ENCODE measurements around the gene MESP2.
A peak's percentile ranks its signal among the peaks of the same experiment; 100 is the strongest.

MESP2 gene

DNA sequence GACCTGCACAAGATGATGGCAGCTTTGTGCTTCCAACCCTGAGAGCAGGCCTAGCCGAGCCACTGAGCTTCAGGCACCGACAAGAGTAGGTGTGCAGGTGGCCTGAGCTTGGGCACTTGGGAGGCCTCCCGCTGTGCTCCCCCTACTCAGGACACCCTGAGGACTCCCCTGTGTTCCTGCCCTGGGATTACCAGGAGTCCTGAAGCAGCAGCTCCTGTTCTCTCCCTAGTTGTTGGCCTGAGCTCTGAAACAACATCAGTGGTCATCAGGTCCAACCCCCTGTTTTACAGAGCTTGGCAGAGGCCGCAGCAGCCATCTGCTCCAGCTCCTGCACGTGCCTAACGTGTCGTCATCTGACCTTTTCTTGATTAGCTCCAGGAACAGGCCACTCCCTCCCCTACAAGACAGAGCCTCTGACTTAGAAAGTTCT is 8.0 kb upstream of the MESP2 start:
- no peak overlapping the region for H3K4me3 ChIP-seq (ENCODE audit: low read depth, low read length)
- in situ Hi-C loops (cut with HindIII; ENCODE audit: low sequenced_read_pairs): no loop called here
- no peak for DNase-seq (ENCODE audit: low read depth)
- TF ChIP-seq, protein P1, sequence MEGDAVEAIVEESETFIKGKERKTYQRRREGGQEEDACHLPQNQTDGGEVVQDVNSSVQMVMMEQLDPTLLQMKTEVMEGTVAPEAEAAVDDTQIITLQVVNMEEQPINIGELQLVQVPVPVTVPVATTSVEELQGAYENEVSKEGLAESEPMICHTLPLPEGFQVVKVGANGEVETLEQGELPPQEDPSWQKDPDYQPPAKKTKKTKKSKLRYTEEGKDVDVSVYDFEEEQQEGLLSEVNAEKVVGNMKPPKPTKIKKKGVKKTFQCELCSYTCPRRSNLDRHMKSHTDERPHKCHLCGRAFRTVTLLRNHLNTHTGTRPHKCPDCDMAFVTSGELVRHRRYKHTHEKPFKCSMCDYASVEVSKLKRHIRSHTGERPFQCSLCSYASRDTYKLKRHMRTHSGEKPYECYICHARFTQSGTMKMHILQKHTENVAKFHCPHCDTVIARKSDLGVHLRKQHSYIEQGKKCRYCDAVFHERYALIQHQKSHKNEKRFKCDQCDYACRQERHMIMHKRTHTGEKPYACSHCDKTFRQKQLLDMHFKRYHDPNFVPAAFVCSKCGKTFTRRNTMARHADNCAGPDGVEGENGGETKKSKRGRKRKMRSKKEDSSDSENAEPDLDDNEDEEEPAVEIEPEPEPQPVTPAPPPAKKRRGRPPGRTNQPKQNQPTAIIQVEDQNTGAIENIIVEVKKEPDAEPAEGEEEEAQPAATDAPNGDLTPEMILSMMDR (IDR thresholded peaks at IDR 0.05; ENCODE audit: low read depth, low read length, missing control alignments): no peak

DNA sequence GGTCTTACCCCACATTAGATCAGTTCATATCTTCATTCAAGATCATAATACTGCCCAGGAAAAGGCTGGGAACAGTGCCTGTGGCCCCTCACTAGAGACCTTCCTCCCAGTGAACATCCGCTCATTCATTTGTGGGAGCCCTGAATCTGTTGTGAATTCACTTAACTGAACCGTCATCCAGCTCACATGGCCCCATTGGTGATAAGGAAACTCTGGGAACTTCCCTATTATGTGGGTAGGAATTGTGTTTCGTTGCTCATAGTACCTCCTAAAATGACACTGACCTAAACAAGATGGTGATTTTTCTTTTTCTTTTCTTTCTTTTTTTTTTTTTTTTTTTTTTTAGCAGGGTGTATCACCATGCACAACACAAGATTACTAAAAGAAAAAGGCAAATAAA is 6.8 kb upstream of the MESP2 start:
- no peak for DNase-seq (ENCODE audit: low read depth)
- TF ChIP-seq, protein P1 (IDR thresholded peaks at IDR 0.05; ENCODE audit: low read depth, low read length, missing control alignments): no peak
- in situ Hi-C loops (cut with HindIII; ENCODE audit: low sequenced_read_pairs): no loop called here
- no peak overlapping the region for H3K4me3 ChIP-seq (ENCODE audit: low read depth, low read length)

DNA sequence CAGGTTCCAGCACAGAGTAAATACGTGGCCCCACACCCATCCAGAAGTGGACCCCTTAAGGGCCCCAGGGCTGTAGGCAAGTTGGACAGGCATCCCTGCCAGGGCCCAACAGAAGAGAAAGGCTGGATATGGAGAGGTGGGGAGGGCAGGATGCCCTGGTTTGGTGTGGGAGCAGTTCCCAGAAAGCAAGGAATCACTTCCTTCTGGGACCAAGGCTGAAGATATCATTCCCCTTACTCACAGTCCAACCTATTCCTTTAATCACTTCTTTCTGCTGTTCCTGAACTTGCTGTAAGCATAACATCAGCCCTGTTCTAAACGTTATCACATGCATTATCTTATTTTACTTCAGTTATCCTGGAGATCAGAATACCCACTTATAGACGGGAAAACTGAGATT is 6.1 kb upstream of the MESP2 start:
- no peak overlapping the region for H3K4me3 ChIP-seq (ENCODE audit: low read depth, low read length)
- TF ChIP-seq, protein P1 (IDR thresholded peaks at IDR 0.05; ENCODE audit: low read depth, low read length, missing control alignments): no peak
- in situ Hi-C loops (cut with HindIII; ENCODE audit: low sequenced_read_pairs): loop anchor here (10.0 kb wide), 1 partner anchor 105 kb away; no protein-coding TSS in a partner anchor
- no peak for DNase-seq (ENCODE audit: low read depth)

DNA sequence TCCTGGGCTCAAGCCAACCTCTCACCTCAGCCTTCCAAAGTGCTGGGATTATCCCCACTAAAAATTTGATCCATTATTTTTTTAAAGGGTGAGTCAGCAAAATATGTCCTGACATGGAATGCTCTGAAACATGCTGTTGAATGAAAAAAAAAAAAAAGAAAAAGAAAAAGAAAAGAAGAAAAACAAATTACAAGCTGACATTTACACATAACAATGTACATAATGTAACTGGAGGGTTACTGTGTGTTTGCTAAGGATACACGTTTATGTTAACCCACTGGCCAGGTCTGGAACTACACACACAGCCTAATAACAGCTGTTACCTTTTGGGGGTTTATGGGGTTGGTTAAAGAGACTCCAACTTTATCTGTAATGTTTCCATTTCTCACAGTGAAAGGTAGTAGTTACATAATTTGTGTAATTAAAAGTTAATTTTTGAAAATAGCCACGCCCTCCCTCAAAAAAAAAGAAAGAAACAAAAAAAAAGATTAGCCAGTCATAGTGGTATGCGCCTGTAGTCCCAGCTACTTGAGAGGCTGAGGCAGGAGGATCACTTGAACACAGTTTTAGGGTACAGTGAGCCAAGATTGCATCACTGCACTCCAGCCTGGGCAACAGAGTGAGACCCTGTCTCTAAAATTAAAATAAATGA is 3.1 kb upstream of the MESP2 start:
- DNase-seq (ENCODE audit: low read depth): no peak
- in situ Hi-C loops (cut with HindIII; ENCODE audit: low sequenced_read_pairs): loop anchor here (10.0 kb wide), 1 partner anchor 102 kb away; no protein-coding TSS in a partner anchor
- TF ChIP-seq, protein P1 (IDR thresholded peaks at IDR 0.05; ENCODE audit: low read depth, low read length, missing control alignments): peak; percentile 34
- H3K4me3 ChIP-seq (ENCODE audit: low read depth, low read length): no peak overlapping the region

DNA sequence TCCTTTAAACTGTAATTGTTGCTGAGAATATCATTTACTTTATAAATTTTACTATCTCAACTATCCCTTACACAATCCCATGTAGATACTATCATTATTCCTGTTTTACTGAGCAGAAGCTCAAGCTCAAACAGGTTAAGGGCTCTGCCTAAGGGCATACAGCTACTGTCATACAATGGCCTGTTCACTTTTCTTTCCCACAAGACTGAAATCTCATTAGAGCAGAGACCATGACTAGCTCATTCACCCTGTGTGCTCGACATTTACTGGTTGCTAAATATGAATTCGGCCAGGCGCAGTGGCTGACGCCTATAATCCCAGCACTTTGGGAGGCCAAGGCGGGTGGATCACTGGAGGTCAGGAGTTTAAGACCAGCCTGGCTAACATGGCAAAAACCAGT is 1.6 kb upstream of the MESP2 start:
- TF ChIP-seq, protein P1 (IDR thresholded peaks at IDR 0.05; ENCODE audit: low read depth, low read length, missing control alignments): no peak
- H3K4me3 ChIP-seq (ENCODE audit: low read depth, low read length): no peak overlapping the region
- in situ Hi-C loops (cut with HindIII; ENCODE audit: low sequenced_read_pairs): loop anchor here (10.0 kb wide), 1 partner anchor 100 kb away; no protein-coding TSS in a partner anchor
- no peak for DNase-seq (ENCODE audit: low read depth)

DNA sequence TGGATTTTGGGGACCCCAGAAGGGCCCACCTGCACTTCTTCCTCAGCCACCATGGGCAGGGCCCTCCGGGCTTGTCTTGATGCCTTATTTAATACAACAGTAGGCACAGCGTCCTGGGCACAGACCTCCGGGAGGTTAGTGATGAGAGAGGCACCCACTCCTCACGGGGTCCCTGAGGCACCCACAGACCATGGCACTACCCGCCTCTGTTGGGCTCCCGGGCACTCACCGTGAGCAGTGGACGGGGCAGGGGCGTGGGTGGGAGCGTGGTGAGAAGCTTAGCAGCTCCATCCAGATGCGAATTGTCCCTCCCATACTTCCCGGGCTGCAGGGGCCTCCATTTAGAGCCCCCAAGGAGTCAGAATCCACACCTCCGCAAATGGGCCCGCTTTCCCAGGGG is 317 bp upstream of the MESP2 start:
- TF ChIP-seq, protein P1 (IDR thresholded peaks at IDR 0.05; ENCODE audit: low read depth, low read length, missing control alignments): no peak
- no peak for DNase-seq (ENCODE audit: low read depth)
- in situ Hi-C loops (cut with HindIII; ENCODE audit: low sequenced_read_pairs): loop anchor here (5.0 to 10.0 kb wide), 2 partner anchors 54 to 99 kb away; no protein-coding TSS in a partner anchor
- H3K4me3 ChIP-seq (ENCODE audit: low read depth, low read length): peak overlapping the region; percentile 39
